HG03558 (cell line): Measurements from ENCODE around the gene CTNNBL1.

Experiments
- ATAC-seq: cut with Tn5 transposase; IDR thresholded peaks from one replicate; pipeline ENCODE4 v1.9.1; 2021; ENCODE audit warnings: moderate number of reproducible peaks; ENCODE audit not compliant: unreplicated experiment; ENCODE audit errors: extremely low read depth

Gene CTNNBL1

DNA sequence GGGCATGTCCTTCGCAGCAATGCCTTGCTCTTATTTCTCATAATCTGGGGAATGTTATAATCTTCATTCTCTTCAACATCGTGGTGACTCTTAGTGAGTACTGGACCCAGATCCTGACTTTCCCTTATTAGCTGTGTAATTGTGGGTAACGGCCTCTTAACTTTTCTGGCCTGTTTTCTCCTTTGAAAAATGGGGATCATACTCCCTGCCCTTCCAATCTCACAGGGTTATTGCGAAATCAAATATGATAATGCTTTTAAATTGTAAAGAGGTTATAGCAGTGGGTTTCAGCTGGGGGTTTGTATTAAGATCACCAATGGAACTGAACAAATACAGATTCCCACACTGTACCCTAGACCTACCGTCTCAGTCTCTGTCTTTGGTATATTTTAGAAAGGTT lies 77.1 kb downstream of the CTNNBL1 start:
- ATAC-seq, result no peak

- no peak for ATAC-seq
Measured at GRCh38 chr20:37773291-37773826, 79.5 kb downstream of the CTNNBL1 start.

GRCh38 chr20:37774156-37774555 lies 80.3 kb downstream of the CTNNBL1 start:
- no peak for ATAC-seq

- ATAC-seq, result no peak
Measured at GRCh38 chr20:37775200-37775599, 81.4 kb downstream of the CTNNBL1 start.

- no peak for ATAC-seq
Measured at GRCh38 chr20:37776049-37776448, 82.2 kb downstream of the CTNNBL1 start.

GRCh38 chr20:37776526-37776925 lies 82.7 kb downstream of the CTNNBL1 start:
- no peak for ATAC-seq

GRCh38 chr20:37777012-37777950 lies 83.5 kb downstream of the CTNNBL1 start:
- ATAC-seq, result no peak

GRCh38 chr20:37777988-37778659 lies 84.3 kb downstream of the CTNNBL1 start:
- ATAC-seq, result no peak

DNA sequence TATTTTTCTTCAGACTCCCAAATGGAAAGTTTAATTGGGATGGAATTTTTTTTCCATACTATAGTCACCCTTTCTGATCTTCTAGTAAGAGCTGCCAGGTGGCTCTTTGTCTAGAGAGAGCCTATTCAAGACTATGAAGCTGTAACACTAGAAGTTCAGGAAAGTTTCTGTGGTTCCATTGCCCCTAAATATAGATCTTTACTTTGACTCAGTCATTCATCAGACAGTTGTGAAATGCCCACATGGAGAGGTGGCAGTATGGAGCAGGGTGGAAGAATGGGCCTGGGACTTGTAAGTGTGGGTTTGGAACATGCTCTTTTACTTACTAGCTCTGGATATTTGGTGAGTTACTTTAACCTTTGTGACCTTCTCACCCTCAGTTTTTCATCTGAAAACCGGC lies 87.8 kb downstream of the CTNNBL1 start:
- ATAC-seq, result no peak

DNA sequence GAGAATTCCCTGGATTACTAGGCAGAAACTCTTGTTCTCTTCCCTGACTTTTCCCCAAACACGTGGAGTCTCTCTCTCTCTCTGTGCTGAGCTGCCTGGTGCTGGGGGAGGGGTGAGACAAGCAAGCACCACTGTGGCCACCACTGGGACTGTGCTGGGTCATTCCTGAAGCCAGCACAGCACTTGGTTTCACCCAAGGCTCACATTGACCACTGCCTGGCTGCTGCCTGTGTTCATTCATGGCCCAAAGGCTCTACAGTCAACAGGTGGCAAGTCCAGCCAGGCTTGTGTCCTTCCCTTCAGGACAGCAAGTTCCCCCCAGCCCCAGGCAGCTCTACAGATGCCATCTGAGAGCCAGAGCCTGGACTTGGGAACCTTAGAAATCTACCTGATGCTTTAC lies 92.2 kb downstream of the CTNNBL1 start:
- no peak for ATAC-seq

- no peak for ATAC-seq
Measured at GRCh38 chr20:37789408-37789807, 95.6 kb downstream of the CTNNBL1 start.

DNA sequence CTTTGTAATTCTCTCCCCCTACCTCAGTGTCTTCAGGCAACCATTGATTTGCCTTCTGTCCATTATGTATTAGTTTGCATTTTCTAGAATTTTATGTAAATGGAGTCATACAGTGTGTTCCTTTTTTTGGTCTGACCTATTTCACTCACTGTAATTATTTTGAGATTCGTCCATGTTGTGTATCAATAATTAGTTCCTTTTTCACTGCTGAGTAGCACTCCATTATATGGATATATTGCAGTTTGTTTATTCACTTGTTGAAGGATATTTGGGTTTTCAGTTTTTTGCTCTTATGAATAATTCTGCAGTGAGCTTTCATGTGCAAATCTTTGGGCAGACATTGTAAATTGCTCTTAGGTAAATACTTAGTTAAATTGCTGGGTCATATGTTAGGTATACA lies 97.1 kb downstream of the CTNNBL1 start:
- no peak for ATAC-seq

- ATAC-seq, result no peak
Measured at GRCh38 chr20:37796121-37796520, 102.3 kb downstream of the CTNNBL1 start.

DNA sequence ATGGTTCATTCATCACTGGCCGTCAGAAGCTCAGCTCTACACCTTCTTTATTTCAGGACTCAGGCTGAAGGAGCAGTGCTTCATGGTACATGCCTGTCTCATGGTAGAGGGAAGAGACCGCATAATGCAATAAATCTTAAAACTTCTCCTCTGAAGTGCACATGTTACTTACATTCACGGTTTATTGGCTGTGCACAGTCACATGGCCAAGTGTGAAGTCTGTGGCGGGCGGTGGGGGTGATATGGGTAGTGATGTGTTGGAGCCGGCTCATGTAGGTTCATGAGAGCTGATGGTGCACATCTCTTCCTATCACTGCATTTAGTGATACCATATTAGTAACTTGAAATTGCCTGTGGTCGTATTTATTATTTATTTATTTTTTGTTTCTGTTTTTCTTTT lies 102.9 kb downstream of the CTNNBL1 start:
- no peak for ATAC-seq

GRCh38 chr20:37797669-37798175 lies 103.9 kb downstream of the CTNNBL1 start:
- no peak for ATAC-seq

DNA sequence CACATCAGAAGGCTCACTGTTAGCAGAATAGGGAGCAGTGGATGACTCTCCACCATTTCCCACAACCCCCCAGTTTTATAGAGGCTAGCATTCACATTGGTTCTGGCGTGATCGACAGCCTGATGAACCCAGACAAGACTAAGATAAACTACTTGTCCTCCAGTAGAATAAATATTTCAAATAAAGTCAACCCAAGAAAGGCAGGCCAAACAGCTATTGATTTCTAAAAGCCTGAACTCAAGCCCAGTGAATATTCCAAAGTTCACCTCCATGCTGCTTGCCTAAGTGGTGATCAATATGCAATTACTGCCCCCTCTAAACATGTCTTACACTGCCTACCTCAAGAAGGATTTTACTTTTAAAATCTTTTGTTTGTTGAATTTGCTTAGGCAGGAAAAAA lies 104.5 kb downstream of the CTNNBL1 start:
- no peak for ATAC-seq

GRCh38 chr20:37800618-37801017 lies 106.8 kb downstream of the CTNNBL1 start:
- no peak for ATAC-seq

DNA sequence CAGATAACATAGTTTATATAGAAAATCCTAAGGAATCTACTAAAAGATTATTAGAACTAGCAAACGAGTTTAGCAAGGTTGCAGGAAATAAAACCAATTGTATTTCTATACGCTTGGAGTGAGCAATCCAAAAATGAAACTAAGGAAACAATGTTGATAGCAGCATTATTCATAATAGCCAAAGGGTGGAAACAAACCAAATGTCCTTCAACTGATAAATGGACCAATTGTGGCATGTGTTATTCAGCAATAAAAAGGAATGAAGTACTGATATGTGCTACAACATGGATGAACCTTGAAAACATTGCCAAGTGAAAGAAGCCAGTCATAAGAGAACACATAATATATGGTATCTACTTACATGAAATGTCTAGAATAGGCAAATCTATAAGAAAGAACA lies 108.1 kb downstream of the CTNNBL1 start:
- ATAC-seq, result no peak

GRCh38 chr20:37803438-37804307 lies 109.8 kb downstream of the CTNNBL1 start:
- ATAC-seq, result no peak
